Measurements from ENCODE around the gene MRM2.

The MRM2 gene

GRCh38 chr7:2245883-2246675 is 4.1 kb upstream of the MRM2 start:
- DNase-seq: no peak

DNA sequence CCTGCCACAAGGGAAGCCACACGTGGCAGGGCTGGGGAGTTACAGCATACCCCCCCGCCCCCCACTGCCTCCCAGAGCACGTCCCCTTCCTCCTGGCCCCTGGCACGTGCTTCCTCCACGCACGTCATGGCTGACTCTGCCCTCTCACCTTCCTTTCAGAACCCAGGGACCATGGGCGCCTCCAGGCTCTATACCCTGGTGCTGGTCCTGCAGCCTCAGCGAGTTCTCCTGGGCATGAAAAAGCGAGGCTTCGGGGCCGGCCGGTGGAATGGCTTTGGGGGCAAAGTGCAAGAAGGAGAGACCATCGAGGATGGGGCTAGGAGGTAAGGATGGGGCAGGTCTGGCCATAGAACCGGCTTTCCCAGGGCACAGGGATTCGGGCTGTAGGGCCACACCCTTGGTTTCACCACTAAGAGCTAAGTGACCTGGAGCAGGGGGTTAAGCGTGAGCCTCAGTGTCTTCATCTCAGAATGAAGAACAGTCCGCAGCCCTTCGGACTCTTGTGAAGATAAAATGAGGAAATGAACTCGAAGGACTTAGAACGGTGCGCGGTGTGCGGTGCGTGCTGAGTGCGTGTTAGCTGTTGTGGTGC is 2.5 kb upstream of the MRM2 start:
- no peak for DNase-seq

GRCh38 chr7:2243458-2243857 is 1.5 kb upstream of the MRM2 start:
- DNase-seq: no peak

GRCh38 chr7:2242541-2243429 is 780 bp upstream of the MRM2 start:
- DNase-seq: peak; percentile 36

GRCh38 chr7:2239242-2239641 is 2.8 kb downstream of the MRM2 start:
- no peak for DNase-seq

GRCh38 chr7:2237109-2237602 is 4.8 kb downstream of the MRM2 start:
- no peak for DNase-seq

DNA sequence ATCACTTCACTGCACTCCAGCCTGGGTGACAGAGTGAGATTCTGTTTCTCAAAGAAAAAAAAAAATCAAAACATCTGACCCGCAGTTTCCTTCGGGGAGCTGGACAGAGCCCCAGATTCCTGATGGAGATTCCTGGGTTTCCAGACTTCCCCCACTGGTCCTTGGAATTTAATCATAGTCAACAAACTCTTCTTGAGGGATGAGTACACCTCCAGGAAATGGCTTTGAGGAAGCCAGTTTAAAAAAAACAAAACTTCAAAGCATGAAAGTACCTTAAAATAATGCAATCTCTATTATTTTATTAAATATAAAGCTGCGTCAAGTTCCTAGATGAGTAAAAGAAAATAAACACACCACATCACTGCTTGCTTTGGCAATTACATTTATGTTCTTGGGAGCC is 8.1 kb downstream of the MRM2 start:
- DNase-seq: no peak

- peak; percentile 91 for DNase-seq
Measured at GRCh38 chr7:2232766-2233520, 9.1 kb downstream of the MRM2 start, which contains the start of gene MAD1L1. Gene MAD1L1 (minus strand): TSS chr7:2232945. CDS start chr7:2230133, 2,812 bp downstream.

- peak; percentile 46 for DNase-seq
Measured at GRCh38 chr7:2231992-2232765, 9.8 kb downstream of the MRM2 start.

DNA sequence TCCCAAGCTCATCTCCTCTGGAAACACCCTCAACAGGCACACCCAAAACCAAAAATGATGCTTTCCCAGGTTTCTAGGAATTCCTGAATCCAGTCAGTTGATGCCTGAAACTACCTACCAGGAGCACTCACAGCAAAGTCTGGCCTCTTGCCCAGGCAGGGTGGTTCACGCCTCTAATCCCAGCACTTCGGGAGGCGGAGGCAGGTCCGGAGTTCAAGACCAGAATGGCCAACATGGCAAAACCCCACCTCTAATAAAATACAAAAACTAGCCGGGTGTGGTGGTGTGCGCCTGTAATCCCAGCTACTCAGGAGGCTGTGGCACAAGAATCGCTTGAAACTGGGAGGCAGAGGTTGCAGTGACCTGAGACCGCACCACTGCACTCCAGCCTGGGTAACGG is 11.1 kb downstream of the MRM2 start:
- DNase-seq: no peak

- DNase-seq: no peak
Measured at GRCh38 chr7:2230226-2230625, 11.8 kb downstream of the MRM2 start.

- no peak for DNase-seq
Measured at GRCh38 chr7:2229467-2229866, 12.5 kb downstream of the MRM2 start.

DNA sequence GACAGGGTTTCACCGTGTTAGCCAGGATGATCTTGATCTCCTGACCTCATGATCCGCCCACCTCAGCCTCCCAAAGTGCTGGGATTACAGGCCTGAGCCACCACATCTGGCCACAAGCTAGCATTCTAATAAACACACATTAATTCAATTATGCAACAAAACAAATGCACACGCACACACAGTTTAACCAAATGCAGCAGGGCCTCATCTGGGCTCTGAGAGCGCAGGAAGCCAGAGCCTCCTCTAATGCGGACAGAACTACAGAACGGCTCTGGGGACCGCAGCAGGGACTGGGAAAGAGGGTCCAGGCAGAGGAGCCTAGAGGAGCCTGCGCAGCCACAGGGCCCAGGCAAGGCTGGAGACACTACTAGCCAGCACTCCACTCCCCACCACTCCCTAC is 13.1 kb downstream of the MRM2 start:
- DNase-seq: no peak

DNA sequence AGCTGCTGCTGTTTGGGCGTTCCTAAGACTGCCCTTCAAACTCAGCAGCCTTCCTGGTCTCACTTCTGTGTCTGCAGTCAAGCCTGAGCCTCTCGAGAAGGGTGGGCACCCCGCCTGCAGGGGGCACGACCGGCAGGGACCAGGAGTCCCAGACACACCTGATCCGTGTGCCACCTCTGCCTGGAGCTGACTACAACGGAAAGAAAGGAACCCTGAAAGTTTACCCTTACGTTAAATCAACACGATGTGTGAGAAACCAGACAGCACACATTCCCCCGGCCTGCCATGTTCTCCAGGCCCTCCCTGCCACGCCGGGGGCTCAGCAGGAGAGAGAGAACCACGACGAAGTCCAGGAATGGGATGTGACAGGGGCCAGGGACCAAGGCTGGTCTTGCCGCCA is 14.3 kb downstream of the MRM2 start:
- DNase-seq: no peak

DNA sequence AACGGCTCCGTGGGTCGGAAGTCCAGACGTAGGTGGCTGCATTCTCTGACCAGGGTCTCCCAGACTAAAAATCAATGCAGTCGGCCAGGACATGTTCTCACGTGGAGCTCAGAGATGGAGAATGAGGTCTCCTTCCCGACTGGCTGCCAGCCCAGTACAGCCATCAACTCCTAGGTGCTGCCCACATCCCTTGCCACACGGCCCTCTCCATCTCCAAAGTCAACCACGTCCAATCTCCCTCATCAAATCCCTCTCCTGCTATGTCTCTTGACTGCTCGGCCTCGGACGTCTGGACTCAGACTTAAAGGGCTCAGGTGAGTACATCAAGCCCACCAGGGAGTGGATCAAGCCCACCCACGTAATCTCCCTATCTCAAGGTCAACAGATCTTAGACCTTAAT is 16.2 kb downstream of the MRM2 start:
- DNase-seq: no peak

GRCh38 chr7:2225336-2225735 is 16.7 kb downstream of the MRM2 start:
- DNase-seq: no peak

DNA sequence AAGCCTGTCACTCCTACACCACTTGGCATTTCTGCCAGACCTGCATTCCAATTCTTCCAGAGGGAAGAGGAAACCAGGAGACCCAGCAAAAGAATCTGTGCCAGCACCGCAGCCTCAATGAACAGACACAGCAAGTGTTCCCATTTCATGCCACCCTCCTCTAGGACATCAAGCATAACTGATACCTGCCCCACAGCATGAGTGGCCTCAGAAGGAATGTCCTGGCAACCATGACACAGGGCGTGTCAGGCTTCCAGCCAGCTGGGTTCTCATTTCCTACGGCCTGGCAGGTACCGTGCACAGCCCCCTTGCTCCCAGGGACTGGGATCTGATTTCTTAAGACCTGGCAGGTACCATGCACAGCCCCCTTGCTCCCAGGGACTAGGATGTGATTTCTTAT is 17.1 kb downstream of the MRM2 start:
- no peak for DNase-seq

DNA sequence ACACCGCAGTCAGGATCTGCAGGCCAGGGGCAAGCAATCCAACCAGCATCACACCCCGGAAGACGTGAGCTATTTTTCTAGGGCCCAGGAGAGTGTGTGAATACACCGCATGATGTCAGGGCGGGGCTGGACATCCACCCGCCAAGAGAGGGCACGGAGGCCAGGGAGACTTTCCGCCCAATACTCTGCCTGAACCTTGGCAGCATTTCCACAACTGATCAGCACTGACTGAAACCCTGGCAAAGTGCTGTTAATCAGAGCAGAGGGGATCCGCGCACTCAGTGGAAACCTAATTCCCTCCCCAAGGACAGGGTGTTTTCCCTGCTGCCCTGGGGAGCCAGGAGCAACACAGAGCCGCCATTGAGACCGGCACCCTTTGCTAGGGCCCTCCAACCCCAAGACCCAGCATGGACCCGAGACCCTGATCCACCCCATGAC is 17.5 kb downstream of the MRM2 start:
- no peak for DNase-seq

DNA sequence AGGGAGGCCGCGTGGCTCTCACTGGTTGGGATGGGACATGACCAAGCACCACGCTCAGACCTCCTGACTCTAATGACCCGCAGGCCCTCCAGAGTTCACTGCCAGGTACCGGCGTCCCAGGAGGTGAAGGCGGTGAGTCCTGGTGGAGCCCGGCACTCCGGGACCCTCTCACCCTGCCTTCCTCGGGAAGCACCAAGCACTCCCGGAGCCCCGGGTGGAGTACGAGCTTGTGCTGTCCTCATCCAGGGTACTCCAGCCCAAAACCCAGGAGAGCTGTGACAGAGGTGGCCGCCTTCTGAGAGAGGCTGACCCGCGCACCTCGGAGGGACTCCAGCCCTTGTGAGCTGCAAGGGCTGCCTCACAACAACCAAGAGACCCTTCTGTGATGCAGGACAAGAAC is 18.7 kb downstream of the MRM2 start:
- DNase-seq: no peak

DNA sequence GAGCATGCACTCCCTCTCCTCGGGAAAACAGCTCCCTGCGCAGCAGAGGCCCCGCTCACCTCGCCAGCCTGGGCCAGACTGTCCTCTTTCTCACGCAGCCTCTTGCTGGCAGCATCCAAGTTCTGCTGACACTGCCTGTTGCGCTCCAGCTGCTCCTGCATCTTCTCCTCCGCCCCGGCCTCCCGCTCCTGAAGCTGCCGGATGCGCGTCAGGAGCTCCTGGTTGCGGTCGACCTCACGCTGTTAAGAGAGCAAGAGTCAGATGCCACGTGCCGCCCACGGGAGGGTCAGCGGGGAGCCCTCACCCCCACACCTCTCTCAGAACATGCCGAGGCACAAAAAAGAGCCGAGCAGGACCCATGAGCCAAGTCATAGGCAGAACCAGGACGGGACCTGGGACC is 19.5 kb downstream of the MRM2 start:
- DNase-seq: no peak

DNA sequence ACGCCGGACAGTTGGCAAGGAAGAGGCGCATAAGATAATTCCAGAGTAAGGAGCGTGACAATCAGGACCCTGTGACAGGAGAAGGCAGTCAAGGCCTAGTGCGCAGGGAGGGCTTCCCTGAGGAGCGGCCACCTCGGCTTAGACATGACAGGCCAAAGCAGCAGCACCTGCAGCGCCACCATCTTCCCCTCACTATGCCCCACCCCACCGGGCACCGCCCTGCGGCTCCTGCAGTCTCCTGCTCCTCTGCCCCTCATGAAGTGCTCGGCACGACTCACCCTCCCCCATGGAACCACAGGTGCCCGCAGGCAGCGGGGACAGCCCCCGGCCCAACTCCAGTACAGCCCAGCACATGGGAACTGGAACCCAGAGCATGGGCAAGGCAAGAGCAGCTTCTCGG is 21.1 kb downstream of the MRM2 start:
- no peak for DNase-seq

- DNase-seq: no peak
Measured at GRCh38 chr7:2220506-2220905, 21.5 kb downstream of the MRM2 start.

All from activated CD4-positive, CD25-positive, alpha-beta regulatory T cell treated with anti-CD3 and anti-CD28 coated beads, Interleukin-2, amount 50 U/mL, for 72 hours (primary cell).